ENCODE measurements around the gene PYDC1. TPM values are rescaled to one million over a fixed set of nuclear protein-coding genes. Genes with fewer than 3 reads are reported as not detected.
A peak's percentile ranks its signal among the peaks of the same experiment; 100 is the strongest.
"Not testable (repeated sequence)": the region's sequence is repeated elsewhere in the genome, so short reads cannot be mapped to it uniquely, and the experiment has no call there.

PYDC1 gene
- total and polyA plus RNA-seq, 2 experiments from 2014 or later, result 1.8 TPM; not detected in 1

DNA sequence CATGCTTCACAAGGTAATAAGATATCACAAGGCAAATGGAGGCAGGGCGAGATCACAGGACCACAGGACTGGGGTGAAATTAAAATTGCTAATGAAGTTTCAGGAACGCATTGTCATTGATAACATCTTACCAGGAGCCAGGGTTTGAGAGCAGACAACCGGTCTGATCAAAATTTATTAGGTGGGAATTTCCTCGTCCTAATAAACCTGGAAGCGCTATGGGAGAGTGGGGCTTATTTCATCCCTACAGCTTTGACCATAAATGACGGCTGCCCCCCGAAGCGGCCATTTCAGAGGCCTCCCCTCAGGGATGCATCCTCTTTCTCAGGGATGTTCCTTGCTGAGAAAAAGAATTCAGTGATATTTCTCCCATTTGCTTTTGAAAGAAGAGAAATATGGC is 28.7 kb upstream of the PYDC1 start:
- 0 out of 2 replicates have a peak, but pooled peaks have one; percentile 7 for TF ChIP-seq ZNF114 (CRISPR knock-in tag; IDR thresholded peaks at IDR 0.05)
- H3K27me3 ChIP-seq (ENCODE audit: insufficient read depth); H2AFZ ChIP-seq; H4K20me1 ChIP-seq (replicated peaks; ENCODE audit: insufficient read depth); H3K79me2 ChIP-seq (replicated peaks; ENCODE audit: insufficient read depth); H3K36me3 ChIP-seq (ENCODE audit: insufficient read depth); H3K9me3 Mint-ChIP-seq; H3K9me2 ChIP-seq (ENCODE audit: insufficient read depth); H3F3A ChIP-seq (replicated peaks; ENCODE audit: low read depth); ATAC-seq; H3K36me3 Mint-ChIP-seq (ENCODE audit: low read depth); H3K27me3 Mint-ChIP-seq (ENCODE audit: insufficient read depth, low read depth, poor library complexity): not testable (repeated sequence)
- H3K4me1 Mint-ChIP-seq, result peaks cover 33% of the 10 kb centered on the region
- peak overlapping the region; percentile 47 for H3K4me3 Mint-ChIP-seq
- peaks cover 15% of the 10 kb centered on the region for H3K4me1 ChIP-seq (ENCODE audit: insufficient read depth)
- peak overlapping the region; percentile 38 for H3K4me3 ChIP-seq
- DNase-seq (ENCODE audit: low spot score), result peak; percentile 74
- H3K4me2 ChIP-seq, result peak overlapping the region; percentile 67
- H3K27ac ChIP-seq (ENCODE audit: low read depth), result peak overlapping the region; percentile 89
- H3K27ac Mint-ChIP-seq, result peak overlapping the region; percentile 92

DNA sequence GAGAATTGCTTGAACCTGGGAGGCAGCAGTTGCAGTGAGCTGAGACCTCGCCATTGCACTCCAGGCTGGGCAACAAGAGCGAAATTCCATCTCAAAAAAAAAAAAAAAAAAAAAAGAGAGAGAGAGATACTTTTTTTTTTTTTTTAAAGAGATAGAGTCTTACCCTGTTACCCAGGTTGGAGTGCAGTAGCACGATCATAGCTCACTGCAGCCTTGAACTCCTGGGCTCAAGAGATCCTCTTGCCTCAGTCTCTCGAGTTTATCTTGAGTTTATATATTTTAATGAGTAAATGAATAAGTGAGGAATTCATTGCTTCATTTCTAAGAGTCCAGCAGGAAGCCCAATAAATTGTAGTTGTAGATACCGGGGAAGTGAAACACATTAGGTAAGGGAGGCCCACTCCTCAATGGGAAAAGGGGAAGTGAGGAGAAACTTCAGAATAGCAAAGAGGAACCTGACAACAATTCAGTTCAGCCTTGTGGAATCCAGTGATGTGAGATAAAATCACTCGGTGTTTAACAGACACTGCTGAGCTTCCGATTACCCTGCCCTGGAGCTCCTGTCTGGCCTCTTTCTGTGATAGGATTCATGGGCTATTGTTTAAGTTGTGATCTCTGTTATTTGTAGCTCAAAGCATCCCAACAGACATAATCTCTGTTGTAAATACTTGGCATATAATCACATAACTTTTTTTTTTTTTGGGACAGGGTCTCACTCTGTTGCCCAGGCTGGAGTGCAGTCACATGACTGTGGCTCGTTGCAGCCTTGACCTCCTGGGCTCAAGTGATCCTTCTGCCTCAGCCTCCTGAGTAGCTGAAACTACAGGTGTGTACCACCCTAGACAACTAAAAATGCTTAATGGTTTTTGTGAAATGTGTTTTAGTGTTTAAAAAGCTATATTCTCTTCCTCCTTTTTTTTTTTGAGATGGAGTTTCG is 27.1 kb upstream of the PYDC1 start:
- DNase-seq (ENCODE audit: low spot score), result no peak
- Histone ChIP-seq H4K20me1 (replicated peaks; ENCODE audit: insufficient read depth) (no peaks in the 10 kb centered on the region), H2AFZ (no peak overlapping the region), H3K9me2 (ENCODE audit: insufficient read depth) (0 out of 2 replicates have a peak, but pooled peaks cover 3% of the 10 kb centered on the region), H3K4me3 (no peak overlapping the region), H3F3A (replicated peaks; ENCODE audit: low read depth) (peaks cover 5% of the 10 kb centered on the region; the same call in 1 of the 2 replicates), H3K36me3 (ENCODE audit: insufficient read depth) (no peaks in the 10 kb centered on the region), H3K4me2 (no peak overlapping the region), H3K4me1 (ENCODE audit: insufficient read depth) (peaks cover 15% of the 10 kb centered on the region), H3K27me3 (ENCODE audit: insufficient read depth) (no peaks in the 10 kb centered on the region), H3K27ac (ENCODE audit: low read depth) (no peak overlapping the region), H3K79me2 (replicated peaks; ENCODE audit: insufficient read depth) (no peaks in the 10 kb centered on the region)
- H3K9me3 Mint-ChIP-seq, result no peaks in the 10 kb centered on the region; the same call in 2 of the 3 replicates
- no peaks in the 10 kb centered on the region for H3K36me3 Mint-ChIP-seq (ENCODE audit: low read depth)
- ATAC-seq, result no peak
- H3K4me1 Mint-ChIP-seq, result peaks cover 33% of the 10 kb centered on the region
- TF ChIP-seq, protein P1, sequence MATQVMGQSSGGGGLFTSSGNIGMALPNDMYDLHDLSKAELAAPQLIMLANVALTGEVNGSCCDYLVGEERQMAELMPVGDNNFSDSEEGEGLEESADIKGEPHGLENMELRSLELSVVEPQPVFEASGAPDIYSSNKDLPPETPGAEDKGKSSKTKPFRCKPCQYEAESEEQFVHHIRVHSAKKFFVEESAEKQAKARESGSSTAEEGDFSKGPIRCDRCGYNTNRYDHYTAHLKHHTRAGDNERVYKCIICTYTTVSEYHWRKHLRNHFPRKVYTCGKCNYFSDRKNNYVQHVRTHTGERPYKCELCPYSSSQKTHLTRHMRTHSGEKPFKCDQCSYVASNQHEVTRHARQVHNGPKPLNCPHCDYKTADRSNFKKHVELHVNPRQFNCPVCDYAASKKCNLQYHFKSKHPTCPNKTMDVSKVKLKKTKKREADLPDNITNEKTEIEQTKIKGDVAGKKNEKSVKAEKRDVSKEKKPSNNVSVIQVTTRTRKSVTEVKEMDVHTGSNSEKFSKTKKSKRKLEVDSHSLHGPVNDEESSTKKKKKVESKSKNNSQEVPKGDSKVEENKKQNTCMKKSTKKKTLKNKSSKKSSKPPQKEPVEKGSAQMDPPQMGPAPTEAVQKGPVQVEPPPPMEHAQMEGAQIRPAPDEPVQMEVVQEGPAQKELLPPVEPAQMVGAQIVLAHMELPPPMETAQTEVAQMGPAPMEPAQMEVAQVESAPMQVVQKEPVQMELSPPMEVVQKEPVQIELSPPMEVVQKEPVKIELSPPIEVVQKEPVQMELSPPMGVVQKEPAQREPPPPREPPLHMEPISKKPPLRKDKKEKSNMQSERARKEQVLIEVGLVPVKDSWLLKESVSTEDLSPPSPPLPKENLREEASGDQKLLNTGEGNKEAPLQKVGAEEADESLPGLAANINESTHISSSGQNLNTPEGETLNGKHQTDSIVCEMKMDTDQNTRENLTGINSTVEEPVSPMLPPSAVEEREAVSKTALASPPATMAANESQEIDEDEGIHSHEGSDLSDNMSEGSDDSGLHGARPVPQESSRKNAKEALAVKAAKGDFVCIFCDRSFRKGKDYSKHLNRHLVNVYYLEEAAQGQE (IDR thresholded peaks at IDR 0.05; ENCODE audit: unreplicated experiment), result no peak
- TF ChIP-seq, protein P2, sequence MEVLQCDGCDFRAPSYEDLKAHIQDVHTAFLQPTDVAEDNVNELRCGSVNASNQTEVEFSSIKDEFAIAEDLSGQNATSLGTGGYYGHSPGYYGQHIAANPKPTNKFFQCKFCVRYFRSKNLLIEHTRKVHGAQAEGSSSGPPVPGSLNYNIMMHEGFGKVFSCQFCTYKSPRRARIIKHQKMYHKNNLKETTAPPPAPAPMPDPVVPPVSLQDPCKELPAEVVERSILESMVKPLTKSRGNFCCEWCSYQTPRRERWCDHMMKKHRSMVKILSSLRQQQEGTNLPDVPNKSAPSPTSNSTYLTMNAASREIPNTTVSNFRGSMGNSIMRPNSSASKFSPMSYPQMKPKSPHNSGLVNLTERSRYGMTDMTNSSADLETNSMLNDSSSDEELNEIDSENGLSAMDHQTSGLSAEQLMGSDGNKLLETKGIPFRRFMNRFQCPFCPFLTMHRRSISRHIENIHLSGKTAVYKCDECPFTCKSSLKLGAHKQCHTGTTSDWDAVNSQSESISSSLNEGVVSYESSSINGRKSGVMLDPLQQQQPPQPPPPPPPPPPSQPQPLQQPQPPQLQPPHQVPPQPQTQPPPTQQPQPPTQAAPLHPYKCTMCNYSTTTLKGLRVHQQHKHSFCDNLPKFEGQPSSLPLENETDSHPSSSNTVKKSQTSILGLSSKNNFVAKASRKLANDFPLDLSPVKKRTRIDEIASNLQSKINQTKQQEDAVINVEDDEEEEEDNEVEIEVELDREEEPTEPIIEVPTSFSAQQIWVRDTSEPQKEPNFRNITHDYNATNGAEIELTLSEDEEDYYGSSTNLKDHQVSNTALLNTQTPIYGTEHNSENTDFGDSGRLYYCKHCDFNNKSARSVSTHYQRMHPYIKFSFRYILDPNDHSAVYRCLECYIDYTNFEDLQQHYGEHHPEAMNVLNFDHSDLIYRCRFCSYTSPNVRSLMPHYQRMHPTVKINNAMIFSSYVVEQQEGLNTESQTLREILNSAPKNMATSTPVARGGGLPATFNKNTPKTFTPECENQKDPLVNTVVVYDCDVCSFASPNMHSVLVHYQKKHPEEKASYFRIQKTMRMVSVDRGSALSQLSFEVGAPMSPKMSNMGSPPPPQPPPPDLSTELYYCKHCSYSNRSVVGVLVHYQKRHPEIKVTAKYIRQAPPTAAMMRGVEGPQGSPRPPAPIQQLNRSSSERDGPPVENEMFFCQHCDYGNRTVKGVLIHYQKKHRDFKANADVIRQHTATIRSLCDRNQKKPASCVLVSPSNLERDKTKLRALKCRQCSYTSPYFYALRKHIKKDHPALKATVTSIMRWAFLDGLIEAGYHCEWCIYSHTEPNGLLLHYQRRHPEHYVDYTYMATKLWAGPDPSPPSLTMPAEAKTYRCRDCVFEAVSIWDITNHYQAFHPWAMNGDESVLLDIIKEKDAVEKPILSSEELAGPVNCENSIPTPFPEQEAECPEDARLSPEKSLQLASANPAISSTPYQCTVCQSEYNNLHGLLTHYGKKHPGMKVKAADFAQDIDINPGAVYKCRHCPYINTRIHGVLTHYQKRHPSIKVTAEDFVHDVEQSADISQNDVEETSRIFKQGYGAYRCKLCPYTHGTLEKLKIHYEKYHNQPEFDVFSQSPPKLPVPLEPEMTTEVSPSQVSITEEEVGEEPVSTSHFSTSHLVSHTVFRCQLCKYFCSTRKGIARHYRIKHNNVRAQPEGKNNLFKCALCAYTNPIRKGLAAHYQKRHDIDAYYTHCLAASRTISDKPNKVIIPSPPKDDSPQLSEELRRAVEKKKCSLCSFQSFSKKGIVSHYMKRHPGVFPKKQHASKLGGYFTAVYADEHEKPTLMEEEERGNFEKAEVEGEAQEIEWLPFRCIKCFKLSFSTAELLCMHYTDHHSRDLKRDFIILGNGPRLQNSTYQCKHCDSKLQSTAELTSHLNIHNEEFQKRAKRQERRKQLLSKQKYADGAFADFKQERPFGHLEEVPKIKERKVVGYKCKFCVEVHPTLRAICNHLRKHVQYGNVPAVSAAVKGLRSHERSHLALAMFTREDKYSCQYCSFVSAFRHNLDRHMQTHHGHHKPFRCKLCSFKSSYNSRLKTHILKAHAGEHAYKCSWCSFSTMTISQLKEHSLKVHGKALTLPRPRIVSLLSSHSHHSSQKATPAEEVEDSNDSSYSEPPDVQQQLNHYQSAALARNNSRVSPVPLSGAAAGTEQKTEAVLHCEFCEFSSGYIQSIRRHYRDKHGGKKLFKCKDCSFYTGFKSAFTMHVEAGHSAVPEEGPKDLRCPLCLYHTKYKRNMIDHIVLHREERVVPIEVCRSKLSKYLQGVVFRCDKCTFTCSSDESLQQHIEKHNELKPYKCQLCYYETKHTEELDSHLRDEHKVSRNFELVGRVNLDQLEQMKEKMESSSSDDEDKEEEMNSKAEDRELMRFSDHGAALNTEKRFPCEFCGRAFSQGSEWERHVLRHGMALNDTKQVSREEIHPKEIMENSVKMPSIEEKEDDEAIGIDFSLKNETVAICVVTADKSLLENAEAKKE (CRISPR knock-in tag; IDR thresholded peaks at IDR 0.05), result no peak
- no peak for TF ChIP-seq ZNF114 (CRISPR knock-in tag; IDR thresholded peaks at IDR 0.05)
- H3K4me3 Mint-ChIP-seq, result no peak overlapping the region
- H3K27ac Mint-ChIP-seq, result 0 out of 2 replicates have a peak overlapping the region, but pooled peaks have one; percentile 15
- peaks cover 2% of the 10 kb centered on the region for H3K27me3 Mint-ChIP-seq (ENCODE audit: insufficient read depth, low read depth, poor library complexity)
